HTERT RPE-1 (cell line): Measurements from ENCODE around the gene ALG1L2.
"Not testable (repeated sequence)": the region's sequence is repeated elsewhere in the genome, so short reads cannot be mapped to it uniquely, and the experiment has no call there.

Experiments
- in situ Hi-C: fragments of 300-500 bp; cut with MboI; formaldehyde crosslinking; loops from 4 replicates; pipeline ENCODE4 v1.14.3; 2020; ENCODE audit warnings: low sequenced_read_pairs

Gene ALG1L2

GRCh38 chr3:130093741-130094391 is 12.2 kb downstream of the ALG1L2 start:
- in situ Hi-C loops: no loop called here

GRCh38 chr3:130094491-130094941 is 12.9 kb downstream of the ALG1L2 start:
- in situ Hi-C loops: not testable (repeated sequence)

- in situ Hi-C loops: not testable (repeated sequence)
Measured at GRCh38 chr3:130095858-130096257, 14.2 kb downstream of the ALG1L2 start.

DNA sequence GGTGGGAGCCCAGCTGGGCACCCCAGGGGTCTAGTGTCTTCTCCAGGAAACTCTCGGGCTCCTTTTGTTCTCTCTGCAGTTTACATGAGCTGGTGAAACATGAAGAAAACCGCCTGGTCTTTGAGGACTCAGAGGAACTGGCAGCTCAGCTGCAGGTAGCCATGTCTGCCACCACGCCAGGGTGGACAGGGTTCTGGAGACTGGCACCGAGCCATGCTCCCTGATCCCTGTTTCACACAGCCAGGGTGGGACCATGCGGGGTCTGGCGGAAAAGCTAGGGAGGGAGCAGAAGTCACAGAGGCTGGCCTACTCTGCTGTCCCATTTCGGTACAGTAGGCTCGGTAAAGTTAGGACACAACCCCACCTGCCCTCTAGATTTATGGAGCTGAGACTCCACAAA is 15.5 kb downstream of the ALG1L2 start:
- in situ Hi-C loops: not testable (repeated sequence)

GRCh38 chr3:130097690-130098638 is 16.3 kb downstream of the ALG1L2 start:
- in situ Hi-C loops: not testable (repeated sequence)

GRCh38 chr3:130098639-130099385 is 17.2 kb downstream of the ALG1L2 start:
- in situ Hi-C loops: not testable (repeated sequence)

DNA sequence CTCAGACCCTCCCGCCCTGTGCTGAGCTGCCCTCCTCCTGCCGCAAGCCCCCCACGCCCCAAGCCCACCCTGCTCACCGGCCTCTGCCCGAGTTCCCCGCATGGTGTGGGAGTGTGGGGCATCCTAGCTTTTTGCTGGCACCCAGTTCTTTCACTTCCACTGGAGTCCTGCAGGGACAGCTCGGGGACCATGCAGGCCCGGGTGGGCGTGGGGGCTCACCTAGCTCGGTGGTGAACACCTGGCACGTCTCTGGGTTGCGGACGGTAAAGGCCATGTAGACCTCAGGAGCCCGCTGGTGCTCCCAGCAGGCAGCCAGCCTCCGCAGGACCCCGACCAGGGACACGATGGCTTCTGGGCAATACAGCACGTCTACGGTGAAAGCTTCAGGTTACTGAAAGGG is 20.9 kb downstream of the ALG1L2 start:
- in situ Hi-C loops: not testable (repeated sequence)

DNA sequence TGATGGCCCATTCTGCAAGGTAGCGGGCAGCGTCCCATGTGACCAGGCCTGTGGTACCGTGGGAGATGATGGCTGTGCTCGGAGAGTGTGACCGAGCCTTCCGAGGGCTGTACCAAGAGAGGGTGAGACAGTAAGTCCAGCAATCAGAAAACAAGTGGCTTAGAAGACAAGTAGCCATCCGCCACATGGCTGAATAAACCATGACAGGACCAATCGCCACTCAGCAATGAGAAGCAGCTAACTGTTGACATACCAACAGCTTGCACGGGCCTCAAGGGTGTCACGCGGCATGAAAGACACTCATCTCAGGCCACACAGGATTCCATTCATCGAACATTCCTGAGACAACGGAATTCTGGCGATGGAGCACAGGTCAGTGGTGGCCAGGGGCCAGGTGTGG is 22.6 kb downstream of the ALG1L2 start:
- in situ Hi-C loops: not testable (repeated sequence)

DNA sequence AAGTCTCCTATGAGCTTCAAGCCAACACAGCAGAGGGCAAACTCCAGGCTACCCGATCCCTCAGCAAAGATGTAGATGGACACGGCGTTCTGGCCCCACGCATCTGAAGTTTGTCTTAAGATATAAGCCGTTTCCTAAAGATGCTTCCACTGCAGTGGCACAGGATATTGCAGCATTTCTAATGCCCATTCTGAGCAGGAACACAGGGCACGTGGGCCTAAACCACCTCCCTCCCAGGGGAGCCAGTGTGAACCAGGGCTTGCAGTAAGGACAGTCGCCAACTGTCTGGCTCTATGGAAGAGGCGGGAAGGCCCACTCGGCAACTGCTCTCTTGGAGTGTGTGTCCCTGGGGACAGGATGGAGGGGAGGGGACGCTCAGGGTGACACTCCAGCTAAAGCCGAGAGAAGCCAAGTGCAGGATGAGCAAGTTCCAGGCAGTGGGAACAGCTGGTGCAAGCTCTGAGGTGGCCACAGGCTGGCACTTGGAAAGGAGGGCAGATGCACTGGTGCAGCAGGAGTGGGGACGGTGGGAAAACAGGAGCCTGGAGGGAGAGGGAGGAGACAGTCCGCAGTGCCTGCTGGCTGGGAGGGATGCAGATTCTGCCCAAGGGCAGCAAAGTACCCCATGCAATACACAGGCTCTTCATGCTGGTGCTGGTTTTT is 25.8 kb downstream of the ALG1L2 start:
- in situ Hi-C loops: not testable (repeated sequence)

- in situ Hi-C loops: not testable (repeated sequence)
Measured at GRCh38 chr3:130108836-130109585, 27.4 kb downstream of the ALG1L2 start.

DNA sequence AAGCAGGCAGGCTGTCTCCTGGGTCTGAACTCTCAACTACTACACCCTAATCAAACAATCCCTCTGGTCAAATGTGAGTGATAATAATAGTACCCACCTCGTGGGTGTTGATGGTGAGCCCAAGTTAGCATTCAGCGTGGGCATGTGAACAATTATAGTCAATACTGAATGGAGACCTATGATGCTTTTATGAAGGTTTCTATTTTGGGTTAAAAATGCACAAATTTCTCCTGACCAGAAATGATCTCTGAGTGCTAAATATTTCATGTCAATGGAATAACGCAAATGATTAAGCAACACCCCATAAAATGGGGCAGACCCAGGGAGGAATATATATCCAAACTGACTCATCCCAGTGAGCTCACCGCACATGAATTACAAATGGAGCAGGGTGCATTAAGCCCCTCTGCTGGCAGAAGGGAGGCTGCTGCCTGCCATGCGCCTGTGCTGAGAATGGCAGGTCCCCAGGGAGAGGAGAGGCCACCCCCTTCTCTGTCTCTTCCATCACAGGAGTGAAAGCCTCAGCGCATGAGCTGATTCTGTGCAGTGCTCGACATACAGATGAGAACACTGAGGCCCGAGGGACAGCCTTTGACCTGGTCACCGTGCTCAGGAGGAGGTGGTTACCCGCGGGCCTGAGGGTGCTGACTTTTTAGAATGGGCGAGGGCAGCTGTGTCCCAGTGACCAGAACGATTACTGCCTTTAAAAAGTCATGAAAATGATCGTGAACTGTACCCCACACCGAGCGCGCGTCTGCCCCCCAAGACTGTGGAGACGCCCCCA is 28.9 kb downstream of the ALG1L2 start:
- in situ Hi-C loops: not testable (repeated sequence)

DNA sequence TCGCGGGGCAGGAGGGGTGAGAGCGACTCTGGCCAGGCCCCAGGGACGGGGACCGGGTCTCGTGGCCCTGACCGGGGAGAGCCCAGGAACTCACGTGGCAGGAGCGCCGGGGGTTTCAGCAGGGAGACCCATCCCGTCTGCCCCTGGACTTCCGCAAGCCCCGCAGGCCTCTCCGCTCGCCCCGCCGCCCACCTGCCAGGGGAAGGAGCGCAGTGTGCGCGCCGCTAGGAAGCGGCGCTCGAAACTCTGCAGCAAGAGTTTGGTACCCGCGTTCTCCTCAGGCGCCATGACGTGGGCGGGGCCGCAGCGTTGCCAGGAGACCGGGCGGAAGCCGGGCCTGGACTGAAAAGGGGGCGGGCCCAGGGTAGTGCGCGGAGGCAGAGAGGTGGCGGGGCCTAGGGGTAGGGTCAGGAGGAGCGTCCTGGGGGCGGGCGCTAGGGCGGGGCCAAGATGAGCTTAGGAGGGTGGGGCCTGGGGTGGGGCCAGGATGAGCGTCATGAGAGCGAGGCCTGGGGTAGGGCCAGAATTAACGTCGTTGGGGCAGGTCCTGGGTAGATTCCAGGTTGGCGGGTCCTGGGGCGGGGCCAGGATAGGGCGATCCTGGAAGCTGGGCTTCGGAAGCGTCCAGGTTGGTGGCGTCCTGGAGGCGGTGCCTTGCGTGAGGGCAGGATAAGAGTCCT is 29.7 kb downstream of the ALG1L2 start:
- in situ Hi-C loops: no loop called here

DNA sequence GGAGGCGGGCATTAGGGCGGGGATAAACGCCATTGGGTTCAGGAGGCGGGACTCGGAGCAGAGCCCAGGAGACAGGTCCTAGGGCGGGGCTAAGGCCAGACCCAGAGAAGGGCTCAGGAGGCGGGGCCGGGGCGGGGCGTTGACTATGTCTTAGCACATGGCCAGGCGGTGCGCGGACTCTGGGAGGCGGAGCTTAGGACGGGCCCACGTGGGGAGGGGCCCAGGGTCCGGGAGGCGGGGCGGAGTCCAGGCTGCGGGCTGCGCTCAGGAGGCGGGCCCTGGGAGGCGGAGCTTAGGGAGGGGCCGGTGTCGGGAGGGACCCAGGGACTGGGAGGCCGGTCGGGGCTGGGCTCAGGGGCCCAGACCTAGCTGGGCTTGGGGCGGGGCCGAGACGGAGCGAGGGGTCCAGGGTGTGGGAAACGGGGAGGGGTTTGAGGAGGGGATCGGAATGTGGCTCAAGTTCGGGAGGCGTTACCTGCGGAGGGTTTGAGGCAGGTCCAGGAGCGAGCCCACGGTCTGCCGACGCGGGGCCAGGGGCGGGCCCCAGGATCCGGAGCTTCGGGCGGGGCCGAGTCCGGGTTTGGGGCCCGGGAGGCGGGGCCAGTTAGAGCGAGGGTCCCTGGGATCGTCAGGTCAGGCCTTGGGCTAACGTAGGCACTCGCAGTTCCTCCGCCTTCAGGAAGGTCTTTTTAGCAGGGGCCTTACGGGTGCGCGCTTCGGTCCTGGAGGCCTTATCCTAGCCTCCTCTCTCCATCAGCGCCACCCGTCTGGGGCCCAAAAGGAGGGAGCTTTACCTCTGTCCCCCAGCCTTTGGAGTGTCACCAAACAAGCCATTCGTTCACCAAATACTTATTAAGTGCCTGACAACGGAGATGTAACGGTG is 30.5 kb downstream of the ALG1L2 start:
- in situ Hi-C loops: not testable (repeated sequence)

GRCh38 chr3:130112748-130113073 is 31.1 kb downstream of the ALG1L2 start:
- in situ Hi-C loops: not testable (repeated sequence)

- in situ Hi-C loops: not testable (repeated sequence)
Measured at GRCh38 chr3:130115400-130115799, 33.8 kb downstream of the ALG1L2 start.

DNA sequence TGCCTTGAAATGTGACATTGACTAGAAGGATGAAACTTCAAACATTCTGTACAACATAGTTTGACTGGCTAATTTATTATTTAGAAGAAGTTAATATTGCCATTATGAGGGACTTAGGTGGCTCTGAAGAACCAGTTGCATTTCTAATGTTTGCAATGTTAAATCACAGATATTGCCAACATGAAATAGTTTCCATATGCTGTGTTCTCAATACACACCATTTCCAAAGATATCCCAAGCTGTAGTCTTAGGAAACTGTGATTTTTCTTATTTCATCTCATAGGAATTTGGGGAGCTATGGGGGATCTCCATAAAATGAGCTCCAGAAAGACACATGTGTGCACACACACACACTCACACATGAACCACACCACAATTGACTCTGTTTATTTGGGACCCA is 36.3 kb downstream of the ALG1L2 start:
- in situ Hi-C loops: no loop called here

DNA sequence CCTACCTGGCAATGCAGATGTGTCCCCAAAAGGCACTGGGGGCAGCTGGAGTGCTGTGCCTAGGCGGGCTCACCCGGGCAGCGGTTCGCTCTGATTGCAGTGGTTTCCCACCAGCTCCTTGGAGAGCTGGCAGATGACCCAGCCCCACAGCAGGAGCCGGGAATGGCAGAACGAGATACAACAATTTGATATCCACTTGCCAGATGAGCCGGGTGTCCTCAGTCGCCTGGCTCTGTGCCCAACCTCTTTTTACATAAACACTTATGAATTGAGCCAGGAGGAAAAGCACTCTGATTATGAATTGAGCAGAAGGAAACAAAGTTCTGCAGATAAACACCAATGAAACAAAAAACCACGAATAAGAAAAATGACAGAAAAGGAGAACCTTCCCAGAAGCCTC is 38.2 kb downstream of the ALG1L2 start:
- in situ Hi-C loops: not testable (repeated sequence)

DNA sequence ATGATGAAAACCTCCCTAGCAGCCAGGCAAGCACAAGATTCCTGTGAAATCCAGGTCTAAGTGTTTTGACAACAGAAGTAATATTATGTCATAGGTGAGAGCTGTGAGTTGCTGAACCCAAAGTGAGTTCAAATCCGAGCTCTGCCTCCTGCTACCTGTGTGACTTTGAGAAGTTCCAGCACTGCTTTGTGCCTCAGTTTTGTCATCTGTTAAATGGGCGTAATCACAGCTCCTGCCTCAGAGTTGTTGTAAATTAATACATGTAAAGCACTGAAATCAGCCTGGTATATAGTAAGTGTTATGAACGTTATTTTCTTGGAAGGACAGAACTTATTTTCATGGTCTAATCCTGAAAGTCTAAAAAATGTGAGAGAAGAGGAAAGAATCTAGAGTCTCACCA is 38.7 kb downstream of the ALG1L2 start:
- in situ Hi-C loops: not testable (repeated sequence)
